CMK (cell line): ENCODE measurements around the gene PACRGL.

ENCODE experiments used
- DNase-seq: peaks from one replicate; pipeline ENCODE4 v3.0.0-alpha.2; 2010; ENCODE audit warnings: low read depth

Gene PACRGL

DNA sequence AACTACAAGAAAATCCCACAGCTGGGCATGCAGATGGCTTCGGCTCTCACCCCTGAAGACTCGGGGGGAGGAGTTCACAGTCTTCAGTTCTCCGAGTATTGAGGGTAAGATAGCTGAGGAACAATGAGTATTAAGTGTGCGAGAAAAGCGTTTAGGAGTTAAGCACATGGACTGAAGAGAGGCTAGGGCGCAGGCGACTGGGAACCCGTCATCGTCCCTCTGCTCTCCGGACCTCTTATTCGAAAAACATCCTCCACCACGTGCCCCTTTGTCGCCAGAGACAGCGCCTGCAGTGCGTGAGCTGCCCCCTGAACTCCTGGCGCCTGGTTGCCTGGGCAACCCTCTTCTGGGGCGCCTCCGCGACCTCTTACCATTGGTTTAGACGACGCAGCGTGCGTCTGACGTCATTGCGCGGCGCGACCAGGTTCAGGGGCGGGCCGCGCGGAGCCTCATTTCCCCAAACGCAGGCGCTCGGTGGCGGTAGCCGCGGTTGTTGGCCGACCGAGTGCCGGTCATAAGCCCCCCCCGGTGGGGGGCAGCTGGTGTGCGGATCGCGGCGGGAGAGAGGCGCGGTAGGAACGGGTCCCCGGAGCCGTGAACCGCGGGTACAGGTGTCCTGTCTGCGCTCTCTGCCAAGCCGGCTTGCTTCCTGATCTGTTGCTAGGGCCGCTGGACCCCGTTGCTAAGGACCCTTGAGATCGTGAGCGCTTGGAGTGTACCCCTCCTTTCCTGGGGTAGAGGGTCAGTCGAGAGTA is at the start of gene PACRGL:
TSS of gene PACRGL (plus strand) at position 452 of the 755 bp plus-strand sequence. CDS start 4,024 bp downstream, outside the sequence.
- peak; percentile 78 for DNase-seq

DNA sequence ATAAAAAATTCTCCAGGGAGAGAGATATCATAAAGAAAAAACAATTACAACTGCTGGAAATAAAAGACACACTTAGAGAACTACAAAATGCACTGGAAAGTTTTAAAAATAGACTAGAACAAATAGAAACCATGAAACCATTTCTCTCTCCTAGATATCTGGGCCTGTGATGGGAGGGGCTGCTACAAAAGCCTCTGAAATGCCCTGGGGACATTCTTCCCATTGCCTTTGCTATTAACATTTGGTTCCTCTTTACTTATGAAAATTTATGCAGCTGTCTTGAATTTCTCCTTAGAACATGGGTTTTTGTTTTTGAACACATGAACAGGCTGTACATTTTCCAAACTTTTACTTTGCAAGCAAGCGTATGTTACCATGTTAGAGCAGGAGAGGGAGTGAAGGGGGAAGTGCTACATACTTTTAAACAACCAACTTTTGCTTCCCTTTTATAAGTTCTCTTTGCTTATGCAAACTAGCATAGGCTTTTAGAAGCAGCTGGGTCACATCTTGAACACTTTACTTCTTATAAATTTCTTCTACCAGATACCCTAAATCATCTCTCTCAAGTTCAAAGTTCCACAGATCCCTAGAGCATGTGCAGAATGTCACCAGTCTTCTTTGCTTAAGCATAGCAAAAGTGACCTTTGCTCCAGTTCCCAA is 47.9 kb upstream of the PACRGL start:
- DNase-seq, result no peak

DNA sequence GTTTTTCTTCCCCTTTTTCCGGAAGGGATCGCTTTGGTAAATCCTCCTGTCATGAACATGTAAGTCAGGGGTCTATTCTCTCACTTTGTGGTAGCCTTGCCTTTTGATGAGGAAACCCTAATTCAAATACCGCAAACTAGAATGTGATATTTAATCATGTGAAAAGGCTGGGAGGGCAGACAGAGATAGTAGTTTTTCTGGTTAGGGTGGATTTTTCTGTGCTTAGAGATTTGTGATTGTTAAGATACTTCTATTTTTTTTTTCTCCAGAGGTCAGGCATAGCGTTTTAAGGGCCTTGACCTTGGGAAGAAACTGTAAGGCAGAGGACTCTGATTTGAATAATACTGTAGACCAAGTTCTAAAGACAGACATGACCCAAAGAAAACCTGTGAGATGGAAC is 41.8 kb upstream of the PACRGL start:
- no peak for DNase-seq

DNA sequence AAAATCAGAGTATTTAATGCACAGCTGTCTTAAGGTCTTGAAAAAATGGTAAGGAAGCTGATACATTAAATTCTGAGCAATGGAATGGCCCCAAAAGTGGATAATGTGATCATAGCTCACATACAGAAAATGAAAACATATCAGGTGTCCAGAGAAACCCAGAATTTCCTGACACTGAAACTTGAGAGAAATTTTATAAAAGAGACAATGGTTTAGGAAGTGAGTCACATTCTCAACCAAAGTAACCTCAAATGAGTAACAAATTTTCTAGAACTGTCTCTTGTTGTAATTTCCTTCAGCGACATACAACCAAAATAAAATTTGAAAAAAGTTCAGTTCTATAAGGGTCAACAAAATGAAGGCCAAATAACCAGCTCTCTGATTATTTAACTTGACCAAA is 37.4 kb upstream of the PACRGL start:
- no peak for DNase-seq

DNA sequence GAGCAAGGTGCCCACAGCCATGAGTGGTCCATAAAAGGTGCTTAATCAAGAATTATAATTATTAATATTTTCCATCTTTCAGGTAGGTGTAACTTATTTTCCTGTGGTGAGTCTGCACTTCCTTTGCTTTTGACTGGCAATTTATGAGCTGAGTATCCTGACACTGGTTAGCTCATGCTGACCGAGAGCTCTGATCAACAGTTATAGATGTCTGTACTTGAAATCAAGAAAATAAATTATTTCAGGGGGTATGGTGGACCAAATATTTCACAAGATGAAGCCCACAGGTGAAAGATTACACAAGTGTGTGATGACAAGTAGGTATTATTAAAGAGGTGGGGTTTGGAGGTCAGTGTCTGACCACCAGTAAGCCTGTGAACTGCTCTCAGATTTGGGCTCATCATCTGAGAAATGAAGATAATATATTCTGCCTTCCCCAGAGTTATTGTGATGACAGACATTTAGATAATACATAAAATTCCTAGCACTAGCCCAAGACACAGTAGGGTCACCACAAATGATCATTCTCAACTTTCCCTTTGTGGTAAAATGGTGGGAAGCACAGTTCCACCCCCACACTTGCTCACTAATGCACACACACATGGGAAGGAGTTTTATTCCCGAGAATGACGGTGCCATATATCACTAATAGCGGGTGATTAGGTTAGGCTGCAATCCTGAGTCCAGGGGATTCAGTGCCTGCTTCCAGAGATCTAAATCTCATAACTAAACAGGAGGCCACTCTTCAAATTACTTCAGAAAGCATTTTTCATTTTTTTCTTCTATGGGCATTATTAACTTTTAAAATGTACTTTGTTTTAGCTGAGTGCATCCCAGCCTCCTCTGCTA is 34.0 kb upstream of the PACRGL start:
- no peak for DNase-seq

DNA sequence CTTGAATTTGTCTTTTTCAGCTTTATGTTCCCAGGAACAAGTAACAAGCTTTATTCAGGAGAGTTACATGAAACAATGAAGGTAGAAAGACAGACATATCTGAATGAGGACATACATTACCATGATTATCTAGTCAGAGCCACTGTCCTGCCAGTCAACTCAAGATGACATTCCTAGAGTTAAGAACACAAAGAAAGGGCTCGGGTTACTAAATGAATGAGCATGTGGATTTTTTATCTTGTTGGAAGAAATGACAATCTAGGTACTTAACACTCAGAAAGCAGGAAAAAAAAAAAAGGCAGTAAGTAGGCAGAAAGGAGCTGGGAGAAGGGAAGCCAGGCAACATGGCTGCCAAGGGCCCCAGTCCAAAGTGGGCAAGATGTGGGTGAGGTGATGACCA is 28.0 kb upstream of the PACRGL start:
- no peak for DNase-seq

DNA sequence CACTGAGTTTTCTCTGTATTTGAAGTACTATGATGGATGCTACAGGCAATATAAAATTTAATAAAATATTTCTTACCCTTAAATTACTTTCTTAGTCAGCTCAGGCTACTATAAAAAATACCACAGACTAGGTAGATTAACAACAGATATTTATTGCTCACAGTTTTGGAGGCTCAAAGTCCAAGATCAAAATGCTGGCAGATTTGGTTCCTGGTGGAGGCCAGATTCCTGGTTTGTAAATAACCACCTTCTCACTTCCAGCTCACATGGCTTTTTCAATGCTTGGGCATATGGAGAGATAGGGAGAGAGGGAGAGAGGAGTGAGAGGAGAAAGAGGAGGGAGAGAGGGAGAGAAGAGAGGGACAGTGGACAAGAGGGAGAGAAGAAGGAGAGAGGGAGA is 24.5 kb upstream of the PACRGL start:
- no peak for DNase-seq

DNA sequence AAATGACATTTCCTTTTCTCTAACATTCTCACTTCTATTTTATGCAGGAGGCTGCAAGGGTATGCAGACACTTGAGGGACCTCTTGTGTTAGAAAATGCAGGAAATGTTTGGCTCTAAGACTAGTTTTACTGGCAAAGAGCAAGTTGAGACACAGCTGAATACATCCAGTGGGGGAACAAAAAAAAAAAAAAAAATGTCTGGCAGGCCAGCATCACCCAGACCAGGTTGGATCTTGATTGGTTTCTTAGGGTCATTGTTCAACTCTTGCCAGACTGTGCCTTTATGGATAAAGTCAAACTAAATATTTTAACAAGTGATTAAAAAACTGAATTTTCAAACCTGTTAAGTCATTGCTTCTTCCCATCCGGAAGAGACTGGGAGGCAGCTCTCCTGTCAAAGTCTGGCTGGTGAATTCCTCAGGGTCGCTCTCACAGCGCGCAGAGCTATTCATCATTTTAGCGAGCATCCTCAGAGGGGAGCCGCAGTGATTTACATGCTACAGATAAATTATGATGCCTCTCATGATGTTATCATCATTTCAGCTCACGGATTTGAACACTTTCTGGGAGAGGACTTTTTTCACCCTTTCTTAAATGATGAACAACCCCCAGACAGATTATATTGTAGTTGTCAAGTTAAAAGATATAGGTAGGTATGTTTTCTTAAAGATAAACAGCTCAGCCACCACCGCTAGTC is 23.6 kb upstream of the PACRGL start:
- no peak for DNase-seq

DNA sequence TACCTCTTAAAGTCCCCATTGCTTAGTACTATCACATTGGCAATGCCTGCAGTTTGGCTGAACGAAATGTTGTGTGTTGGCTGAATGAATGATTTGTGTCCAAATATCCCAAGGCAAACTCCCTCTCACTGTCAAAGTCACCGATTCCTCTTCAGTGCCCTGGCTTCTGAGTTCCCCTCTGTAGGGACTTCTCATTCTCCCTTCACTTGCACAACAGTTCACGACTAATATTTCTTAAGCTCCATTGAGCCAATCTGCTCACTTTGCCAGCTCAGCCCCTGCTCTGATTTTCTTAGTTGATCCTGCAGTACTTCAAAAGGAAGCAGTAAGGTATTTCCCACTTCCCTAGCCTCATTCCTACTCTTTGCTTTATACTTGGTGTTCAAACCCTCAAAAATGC is 21.9 kb upstream of the PACRGL start:
- no peak for DNase-seq

DNA sequence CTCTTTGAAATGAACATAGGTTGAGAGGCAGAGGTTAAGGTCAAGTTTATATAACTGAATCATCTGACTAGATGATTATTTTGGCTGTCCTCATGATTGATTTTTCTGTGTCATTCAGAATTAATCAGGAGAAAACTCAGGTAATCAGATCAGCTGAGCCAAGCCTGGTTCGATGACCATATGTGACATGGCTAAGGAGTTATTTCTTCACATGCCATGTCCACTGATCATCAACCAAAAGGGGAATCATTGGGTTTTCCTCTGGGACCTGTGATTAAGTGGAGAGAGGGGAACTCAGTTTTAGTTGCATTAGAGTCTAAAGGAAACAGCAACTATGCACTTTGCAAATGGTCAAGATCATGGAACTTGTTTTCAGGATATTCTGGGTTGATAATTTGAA is 20.3 kb upstream of the PACRGL start:
- DNase-seq, result no peak

DNA sequence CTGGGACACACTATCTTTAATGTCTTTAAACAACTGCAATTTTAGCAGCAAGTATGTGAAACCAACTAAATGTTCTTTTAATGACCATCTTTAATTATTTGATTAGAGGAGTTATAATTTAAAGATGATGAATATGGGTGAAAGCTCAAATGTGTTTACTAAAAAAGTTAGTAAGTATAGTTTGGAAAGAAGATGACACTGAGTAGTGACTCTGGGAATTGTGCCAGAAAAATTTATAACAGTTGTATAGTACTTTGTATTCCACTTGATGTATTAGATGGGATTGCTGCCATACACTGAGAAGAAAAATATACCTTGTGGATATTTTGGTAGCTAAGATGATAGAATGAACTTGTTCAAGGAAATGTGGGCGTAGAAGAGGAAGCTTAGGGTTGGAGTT is 19.5 kb upstream of the PACRGL start:
- no peak for DNase-seq

DNA sequence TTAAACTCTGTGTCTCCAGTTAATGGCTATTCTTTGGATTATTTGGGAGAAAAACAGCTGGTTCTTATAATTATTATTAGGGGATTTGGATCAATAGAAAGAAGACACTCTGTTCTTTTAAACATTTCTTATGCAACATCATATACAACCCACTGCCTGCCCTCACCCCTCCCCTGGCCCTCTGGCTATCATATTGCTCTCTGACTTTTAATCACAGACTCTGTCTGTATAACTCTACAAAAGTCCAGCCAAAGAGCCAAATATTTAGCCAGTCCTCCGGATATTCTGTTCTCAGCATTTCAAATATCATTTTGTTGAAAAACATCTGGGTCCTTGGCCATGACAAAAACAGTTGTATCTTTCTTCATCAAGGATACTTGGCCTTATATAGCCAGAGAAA is 19.0 kb upstream of the PACRGL start:
- no peak for DNase-seq

DNA sequence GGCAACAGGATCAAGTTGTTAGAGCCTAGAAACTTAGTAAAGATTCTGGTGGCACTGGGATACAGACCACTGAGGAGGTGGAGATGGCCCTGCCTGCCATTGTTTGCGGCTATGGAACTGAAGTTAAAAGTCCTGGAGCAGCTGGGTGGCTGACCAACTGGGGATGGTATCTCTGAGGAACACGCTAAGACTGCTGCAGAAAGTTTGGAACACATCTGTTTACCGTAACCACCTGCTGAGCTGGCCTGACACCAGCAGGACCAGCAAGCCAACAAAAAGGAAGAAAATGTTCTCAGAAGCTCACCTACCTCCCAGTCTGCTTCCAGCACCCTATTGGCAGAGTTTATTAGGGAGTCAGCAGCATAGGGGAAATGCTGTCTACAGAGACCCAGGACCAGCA is 17.4 kb upstream of the PACRGL start:
- no peak for DNase-seq

DNA sequence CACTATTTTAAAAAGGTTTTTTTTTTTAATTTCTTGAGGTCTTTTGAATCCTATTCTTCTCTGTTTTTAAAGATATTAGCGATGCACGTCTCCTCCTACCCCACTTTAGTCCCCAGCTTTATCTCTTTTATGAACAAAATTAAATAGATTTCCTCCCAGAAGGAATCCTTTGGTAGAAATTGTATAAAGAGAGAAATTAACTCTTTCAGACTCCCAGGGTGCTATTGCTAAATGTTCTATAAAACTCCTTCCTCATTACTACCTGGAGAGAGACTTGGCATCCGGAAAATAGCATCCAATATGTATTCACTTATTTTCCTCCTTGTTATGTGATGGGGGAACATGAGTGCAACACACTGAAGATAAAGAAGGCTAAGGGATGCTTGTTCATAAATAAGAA is 16.5 kb upstream of the PACRGL start:
- no peak for DNase-seq

DNA sequence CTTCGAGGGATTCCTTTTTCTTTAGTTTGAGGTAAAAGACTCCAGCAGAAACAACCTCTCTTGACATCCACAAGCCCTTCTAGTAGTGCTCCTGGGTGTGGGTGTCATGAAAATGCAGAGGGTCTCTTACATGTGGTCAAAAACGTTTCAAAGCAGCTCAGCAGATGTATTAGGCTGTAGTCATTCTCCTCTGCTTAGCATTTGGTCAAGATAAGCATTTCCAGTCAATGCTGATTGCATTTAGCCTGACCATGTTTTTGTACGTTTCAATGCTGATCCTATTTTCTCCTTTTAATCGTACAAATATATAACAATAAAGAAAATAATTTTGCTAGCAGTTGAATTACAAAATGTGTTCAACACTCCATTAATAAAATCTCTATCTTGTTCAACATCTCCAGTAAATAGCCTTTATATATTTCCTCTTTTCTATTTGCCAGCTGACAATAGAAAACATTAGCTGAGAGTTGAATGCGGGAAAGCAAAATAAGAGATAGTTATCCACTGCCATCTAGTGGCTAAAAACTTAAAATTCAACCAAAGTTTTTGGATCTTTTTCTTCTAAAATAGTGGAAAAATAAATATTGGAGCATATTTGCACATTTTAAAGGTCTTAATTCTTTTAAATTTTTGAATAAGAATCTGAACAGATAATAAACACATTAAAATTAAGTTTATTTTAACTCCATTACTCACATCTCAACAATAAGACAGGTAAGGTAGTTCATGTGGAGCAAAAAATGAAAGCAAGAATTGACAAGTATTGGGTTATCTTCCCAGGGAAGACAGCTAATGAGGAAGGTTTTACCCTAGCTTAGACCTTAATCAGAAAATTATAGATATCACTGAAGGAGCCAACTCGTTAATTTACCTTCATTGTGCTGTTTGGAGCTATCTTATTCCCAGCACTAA is 15.2 kb upstream of the PACRGL start:
- DNase-seq, result no peak

DNA sequence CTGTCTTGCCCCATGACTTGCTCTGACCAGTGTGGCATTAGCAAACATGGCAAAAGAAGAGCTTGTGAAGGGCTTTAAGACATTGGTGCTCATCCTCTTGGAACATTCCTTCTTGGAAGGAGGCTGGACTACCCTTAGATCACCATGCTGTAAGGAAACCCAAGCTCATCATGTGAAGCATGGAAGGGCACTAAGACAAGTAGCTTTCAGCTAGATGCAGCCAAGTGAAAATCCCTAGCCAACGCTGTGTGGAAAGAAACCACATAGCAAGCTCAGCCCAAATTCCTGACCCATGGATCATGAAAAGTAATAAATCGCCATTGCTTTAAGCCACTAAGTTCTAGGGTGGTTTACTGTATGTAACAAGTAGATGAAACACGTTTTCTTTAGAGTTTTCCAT is 12.4 kb upstream of the PACRGL start:
- no peak for DNase-seq

DNA sequence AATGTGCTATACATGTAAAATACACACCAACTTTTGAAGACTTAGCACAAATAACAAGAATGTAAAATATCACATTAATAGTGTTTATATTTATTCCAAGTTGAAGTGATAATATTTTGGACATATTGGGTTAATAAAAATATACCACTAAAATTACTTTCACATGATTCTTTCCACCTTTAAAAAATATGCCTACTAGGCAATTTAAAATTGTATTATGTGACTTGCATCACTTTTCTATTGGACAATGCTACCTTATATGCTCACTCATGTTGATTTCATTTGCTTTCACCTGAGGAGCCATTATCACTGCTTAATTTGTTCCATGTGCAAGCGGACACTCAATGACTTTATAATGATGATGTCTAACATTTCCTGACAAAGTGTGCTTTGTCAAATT is 3.4 kb upstream of the PACRGL start:
- DNase-seq, result no peak

DNA sequence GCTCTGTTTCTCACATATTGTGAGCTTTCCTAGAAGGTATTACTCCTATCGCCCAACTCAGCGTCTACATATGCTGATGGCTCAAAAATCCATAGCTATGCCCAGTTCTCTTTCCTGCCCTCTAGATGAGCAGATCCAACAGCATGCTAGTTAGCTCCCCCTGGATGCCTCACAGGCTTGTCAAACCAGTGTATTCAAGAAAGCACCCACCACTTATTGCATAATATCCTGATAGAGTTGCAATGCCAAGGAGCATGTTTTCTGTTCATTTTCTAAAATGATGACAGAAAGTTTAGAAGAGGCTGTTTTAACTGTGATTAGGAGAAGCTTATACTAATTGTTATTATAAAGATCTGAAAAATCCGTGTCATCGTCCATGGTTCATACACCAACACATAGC is 1.9 kb upstream of the PACRGL start:
- peak; percentile 7 for DNase-seq

DNA sequence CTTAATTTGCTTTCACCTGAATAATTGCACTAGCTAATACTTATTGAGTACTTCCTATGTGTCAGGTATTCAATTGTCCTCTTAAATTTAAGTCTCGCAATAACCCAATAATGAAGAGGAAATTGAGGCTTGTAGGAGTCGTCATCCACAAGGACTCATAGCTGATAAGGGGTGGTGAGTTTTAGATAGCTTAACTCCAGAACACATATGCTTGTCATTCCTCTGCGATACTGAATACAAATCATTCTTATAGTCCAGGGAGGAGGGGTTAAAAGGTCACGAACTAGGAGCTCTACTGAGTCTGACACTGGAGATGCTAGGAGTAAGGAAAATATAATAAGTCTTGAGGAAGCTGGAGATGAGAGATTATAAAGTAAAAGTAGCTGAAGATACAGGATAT is 1.4 kb upstream of the PACRGL start:
- peak; percentile 29 for DNase-seq

DNA sequence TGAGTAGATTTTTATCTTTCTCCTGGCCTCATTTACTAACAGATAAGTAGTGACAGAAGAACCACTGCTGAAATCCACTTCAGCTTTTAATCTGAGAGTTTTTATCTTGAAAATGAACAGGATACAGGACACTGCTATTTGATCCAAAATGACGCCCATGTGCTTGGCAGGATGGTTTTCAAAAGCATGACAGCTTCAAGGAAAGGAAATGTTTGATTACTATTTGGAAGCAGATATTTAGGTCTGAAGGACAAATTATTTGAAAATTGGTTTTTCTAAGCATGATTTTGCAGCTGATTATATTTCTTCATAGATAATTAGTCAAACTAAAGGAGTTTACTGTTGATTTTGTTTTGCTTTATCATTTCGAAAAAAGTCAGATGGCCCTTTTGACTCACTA is 11.1 kb downstream of the PACRGL start:
- no peak for DNase-seq

DNA sequence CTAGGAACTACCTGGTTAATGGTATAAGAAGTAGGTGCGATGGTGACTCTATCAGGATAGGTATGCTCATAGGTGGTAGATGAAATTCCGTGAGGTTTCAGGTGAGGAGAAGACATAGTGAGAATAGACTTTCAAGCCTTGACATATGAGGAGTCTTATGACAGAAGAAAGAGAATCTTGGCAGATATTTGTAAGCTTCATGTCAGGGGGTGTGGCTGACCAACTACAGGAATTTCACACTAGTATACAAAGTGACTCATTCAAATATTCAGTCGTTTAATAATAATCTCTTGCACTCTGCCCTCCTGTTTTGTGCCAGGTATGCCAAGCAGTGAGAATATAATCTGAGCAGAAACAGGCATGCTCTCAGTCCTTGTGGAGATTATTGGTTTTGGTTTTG is 22.8 kb downstream of the PACRGL start:
- DNase-seq, result no peak
